Measurements from ENCODE around the gene CCT8.

The CCT8 gene, protein sequence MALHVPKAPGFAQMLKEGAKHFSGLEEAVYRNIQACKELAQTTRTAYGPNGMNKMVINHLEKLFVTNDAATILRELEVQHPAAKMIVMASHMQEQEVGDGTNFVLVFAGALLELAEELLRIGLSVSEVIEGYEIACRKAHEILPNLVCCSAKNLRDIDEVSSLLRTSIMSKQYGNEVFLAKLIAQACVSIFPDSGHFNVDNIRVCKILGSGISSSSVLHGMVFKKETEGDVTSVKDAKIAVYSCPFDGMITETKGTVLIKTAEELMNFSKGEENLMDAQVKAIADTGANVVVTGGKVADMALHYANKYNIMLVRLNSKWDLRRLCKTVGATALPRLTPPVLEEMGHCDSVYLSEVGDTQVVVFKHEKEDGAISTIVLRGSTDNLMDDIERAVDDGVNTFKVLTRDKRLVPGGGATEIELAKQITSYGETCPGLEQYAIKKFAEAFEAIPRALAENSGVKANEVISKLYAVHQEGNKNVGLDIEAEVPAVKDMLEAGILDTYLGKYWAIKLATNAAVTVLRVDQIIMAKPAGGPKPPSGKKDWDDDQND

DNA sequence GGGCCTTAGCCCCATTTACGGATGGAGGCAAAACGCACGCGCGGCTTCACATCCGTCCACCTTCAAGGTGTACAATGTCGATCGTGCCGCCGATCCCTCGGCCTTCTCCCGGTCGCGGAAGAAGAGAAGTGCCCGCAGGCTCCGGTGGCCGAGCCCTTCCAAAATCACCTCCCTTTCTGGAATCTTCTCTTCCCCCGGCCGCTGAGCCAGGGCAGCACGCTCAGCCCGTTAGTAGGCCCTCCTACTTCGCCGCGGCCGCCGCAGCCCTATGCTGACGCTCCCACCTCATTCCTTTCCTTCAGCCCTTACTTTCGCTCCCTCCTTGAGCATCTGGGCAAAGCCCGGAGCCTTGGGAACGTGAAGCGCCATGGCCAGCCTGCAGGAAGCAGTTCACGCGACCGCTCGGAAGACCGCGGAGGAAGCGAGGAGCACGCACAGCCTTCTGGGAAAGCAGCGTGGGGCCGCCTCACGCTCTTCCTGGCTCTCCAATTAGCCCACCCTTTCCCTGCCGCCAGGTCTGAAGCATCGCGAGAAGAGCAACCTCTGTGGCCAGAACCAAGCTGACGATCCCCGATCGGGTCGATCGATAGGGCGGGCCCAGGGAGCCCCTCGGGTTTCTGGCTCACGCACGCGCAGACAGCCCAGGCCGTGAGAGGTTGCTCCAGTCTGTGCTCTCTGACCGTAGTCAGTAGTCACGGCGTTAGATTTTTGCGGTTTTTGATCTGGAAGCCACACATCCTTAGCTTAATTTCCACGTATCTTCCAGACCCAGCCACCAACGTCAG is at the start of gene CCT8:
Gene CCT8 (minus strand): TSS at position 427 of the 785 bp plus-strand sequence. CDS start 58 bp downstream, at position 369.
- peak; percentile 100 for DNase-seq (ENCODE audit: low spot score)

DNA sequence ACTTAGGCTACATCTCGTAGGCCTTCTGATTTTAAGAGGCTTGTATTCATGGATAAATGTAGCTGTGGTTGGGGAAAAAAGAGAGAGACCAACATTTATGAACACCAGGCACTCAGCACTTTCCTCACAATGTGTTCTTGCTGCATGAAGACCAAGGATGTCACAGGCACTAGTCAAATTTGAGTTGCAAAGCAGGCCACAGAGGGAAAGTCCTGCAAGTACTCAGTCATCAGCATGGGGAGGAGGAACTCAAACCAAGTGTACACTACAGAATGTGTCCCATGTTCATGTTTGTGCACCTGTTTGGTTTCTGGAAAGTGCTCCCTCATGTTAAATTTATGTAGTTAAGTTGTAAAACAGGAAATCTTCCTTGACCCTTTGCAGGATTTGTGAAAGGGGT is 48.3 kb upstream of the CCT8 start:
- DNase-seq (ENCODE audit: low spot score): no peak

DNA sequence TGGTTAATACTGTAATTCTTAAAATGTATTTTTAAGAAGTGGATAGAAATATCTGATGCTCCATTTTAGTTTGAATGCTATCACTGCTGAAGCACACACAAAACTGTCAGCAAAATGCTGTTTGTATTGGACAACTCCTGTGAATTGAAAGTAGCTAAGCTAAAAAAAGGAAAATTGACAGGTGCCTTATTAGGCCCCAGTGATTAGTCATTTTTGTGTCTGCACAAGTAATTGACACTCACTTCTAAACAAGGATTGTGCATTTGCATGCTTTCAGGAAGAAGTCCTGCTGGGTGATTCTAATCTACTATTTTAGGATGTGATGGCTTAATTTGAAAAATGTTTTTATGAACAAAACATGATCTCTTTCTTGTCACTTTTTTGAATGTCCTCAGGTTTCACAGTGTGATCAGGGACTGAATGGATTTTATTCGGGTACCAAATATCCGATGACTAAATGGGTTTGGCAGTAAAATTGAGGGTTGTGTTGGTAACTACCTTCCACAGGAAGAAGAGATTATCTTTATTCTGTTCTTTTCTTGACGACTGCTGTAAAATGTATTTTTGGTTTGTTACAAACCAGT is 44.0 kb upstream of the CCT8 start:
- DNase-seq (ENCODE audit: low spot score): no peak

DNA sequence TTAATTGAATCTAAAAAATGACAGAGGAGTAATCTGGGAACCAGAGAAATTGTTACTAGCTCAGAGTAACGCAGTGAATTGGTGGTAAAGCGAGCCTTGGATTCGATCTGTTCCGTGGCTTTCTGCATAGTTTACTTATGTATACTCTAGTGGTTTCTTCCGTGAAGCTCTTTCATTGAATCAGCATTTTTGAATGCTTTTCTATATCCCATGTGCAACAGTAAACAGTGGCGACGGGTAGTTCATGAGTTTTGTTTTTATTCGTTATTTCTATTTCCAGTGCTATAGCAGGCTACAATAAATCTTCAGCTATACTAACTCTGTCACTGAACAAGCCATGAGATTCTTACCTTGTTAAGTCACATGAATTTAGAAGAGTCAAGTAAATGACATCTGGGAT is 42.5 kb upstream of the CCT8 start:
- no peak for DNase-seq (ENCODE audit: low spot score)

DNA sequence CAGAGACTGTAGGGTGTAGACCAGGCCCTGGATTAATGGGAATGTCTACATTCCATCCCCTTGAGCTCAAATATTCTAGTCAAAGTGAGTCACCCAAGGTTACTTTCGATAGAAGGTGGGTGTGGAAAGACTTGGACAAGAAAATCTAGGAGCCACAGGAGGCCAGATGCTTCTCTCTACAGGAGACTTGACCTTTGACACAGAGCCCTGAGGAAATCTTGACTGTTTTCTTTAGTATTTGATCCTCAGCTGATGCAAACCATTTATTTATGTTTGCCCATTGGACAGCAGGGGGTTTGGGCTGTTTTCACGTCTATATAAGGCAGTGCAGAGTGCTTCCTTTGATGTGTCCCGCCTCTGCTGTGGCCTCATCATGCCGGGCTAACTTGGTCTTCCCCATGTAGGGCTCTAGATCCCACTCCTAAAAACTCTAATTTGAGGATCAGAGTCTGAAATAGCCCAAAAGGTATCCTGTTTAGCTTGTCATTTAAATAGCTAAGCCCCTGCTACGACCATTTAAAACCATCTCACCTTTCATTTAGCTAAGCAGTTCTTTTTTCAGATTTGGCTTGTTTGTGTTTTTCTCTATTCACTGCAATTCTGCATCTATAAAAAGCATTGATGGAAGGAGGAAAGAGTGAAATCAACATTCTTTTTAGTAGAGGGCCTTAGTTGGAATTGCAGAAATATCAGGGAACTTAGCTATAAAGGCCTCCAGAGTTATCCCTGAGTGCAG is 41.5 kb upstream of the CCT8 start:
- no peak for DNase-seq (ENCODE audit: low spot score)

DNA sequence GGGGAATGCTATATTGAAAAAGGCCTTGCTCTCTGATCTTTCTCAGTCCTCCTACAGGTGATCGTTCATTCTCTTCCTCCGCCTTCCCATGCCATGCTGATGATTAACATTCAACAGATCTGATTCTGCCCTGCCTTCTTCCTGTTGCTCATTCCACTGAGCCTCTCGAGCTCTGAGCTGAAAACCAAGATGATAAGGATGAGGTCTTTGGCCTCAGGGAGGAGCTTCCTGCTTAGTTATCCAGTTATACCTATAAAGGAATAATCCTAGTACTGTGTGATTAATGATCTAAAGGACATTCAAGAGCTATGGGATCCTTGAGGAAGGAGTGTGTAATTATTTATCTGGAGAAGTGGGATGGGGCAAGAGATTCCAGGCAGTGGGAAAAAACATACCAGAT is 31.8 kb upstream of the CCT8 start:
- DNase-seq (ENCODE audit: low spot score): no peak

DNA sequence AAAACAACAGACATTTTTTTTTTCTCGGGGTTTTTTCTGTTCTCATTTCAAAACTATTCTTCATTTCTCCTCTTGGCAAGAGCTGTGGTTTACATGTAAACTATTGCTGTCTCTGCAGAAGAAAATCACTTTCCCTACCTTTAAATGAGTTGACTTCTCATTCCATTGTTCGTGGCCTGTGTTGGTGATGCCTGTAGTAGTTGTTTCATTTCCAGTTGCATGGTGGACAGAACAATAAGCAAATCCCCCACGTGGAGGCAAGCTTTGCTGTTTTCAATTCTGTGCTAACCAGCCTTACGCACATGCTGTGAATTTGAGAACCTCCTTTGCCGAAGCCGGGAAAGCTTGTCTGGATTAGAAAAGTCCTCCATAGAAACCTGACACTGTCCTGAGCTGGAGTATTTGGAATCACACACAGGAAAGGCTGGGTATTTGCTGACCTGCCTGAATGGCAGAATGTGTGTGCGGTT is 30.8 kb upstream of the CCT8 start:
- peak; percentile 25 for DNase-seq (ENCODE audit: low spot score)

DNA sequence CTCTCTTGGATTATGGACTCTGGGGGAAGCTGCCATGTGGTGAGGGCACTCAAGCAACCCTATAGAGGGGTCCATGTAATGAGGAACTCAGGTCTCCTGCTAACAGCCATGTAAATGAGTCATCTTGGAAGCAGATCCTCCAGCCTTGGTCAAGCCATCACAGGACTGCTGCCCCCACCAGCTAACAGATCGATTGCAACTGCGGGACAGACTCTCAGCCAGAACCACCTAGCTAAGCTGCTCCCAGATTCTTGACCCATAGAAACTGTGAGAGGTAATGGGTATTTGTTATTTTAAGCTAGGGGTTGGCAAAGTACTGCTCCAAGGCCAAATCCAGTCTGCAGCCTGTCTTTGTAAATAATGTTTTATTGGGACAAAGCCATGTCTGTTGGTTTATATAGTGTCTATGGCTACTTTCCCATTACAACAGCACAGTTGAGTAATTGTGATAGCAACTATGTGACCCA is 29.4 kb upstream of the CCT8 start:
- no peak for DNase-seq (ENCODE audit: low spot score)

DNA sequence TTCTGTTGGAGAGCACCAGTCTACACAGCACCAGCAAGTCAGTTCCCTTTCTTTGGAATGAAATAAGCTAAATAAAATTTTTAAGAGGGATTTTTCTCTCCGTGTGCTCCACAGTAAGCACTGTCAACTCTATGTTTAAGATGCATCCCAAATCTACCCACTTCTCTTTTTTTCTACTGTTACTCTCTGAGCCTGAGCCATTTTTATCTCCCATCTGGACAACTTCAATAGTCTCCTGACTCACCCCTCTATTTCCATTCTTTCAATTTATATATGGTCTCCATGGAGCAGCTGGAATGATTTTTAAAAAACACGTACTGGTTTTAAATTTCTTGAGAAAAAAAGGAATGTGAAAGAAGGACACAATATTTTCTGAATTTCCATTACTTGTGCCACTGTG is 24.7 kb upstream of the CCT8 start:
- DNase-seq (ENCODE audit: low spot score): no peak

DNA sequence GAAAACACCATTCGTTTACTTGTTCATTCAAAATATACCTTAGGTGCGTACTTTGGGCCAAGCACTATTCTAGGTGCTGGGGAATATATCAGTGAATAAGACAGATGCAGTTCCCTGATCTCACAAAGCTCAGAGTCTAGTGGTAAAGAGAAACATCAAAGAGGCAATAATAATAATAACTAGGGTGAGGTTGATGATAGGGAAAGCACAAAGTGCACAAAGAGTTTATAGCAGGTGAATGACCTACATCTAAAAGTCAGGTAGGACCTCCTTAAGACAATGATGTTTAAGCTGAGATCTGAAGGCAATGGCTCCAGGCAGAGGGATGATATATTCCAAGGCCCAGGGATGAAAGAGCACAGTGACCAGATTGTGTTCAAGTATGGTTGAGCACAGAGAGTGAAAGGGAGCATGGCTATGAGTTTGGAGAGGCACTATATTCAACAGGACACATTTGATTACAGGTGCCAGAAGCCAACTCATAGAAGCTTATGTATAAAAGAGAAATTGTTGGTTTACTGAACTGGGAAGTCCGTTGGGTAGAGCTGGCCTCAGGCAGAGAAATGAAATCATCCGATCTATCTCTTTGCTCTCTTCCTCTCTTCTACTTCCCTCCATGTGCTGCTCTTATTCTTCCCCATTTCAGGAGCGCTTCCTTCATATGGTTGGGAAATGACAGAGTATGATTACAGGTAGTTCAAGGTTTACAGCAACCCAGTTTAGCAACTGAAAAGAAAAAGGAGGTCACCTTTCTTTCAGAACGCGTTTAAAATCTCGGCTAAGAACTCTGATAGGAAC is 23.0 kb upstream of the CCT8 start:
- no peak for DNase-seq (ENCODE audit: low spot score)

DNA sequence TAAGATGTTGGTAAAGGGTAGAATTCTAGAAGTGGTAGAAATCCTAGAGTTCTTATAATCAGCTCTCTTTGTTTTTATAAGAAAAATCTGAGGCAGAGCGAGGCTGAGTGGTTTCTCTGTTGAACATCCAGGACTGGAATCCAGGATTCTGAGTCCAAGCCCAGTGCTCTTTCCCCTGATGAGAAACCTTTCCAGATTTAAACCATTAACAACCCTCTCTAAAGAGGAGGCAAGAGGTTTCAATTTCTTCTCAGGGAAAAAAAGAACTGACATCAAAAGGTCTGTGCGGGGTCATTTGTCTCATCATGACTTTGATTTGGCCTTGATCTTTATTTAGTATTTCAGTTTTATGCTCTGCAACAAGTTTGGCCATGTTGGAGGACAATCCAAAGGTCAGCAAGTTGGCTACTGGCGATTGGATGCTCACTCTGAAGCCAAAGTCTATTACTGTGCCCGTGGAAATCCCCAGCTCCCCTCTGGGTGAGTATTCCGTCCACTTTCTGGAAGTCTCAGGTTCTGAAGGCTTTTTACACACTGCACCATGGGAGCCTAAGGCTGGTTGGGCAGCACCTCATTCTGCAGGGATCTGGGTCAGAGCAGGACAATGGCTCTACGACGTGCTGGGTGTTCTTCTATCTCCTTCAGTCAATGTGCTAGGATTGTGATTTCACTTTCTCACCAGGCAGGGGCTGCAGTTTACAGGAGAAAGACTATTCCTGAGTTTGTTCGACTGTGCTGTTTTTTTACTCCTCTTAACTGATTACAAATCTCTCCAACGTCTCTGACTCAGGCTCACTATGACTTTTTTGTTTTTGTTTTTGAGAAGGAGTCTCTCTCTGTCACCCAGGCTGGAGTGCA is 18.9 kb upstream of the CCT8 start:
- peak; percentile 46 for DNase-seq (ENCODE audit: low spot score)

DNA sequence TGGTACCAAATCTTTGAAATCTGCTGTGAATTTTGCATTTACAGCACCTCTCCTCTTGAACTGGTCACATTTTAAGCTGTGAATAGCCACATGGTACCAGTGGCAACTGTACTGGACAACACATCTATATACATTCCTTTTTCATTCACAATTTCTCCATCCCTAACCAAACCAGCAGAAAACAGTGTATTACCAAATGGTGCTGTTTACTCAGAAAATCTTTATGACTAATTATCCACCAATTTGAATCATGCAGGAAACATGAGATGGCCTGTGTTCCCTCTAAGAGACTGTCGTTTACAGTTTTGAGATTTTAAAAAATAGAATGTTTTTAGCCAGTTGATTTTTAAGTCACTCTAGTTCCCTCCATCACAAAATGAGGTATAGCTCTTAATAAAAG is 17.6 kb upstream of the CCT8 start:
- DNase-seq (ENCODE audit: low spot score): peak; percentile 57

DNA sequence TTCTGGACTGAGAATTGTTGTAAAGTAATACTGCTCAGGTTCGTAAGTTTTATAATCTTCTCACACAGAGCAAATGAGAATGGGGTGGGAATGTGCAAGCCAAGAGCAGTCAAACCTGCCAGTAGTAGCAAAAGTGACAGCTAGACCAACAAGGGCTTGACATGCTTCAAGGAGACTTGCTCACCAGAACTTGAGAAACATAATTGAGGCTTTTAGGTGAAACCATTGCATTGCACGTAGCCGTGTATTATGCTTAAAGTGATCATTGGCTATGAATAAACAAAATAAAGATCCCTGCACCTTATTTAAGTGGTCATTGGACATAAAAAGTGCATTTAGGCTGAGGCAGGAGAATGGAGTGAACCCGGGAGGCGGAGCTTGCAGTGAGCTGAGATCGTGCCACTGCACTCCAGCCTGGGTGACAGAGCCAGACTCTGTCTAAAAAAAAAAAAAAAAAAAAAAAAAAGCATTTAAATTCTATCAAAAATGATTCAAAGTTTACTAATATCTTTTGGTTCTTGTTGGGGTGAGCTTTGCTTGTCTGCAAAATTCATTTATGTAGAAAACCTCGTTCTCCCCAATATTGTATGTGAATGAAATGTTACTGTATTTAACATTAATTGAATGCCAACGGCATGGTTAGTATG is 11.8 kb upstream of the CCT8 start:
- DNase-seq (ENCODE audit: low spot score): no peak

DNA sequence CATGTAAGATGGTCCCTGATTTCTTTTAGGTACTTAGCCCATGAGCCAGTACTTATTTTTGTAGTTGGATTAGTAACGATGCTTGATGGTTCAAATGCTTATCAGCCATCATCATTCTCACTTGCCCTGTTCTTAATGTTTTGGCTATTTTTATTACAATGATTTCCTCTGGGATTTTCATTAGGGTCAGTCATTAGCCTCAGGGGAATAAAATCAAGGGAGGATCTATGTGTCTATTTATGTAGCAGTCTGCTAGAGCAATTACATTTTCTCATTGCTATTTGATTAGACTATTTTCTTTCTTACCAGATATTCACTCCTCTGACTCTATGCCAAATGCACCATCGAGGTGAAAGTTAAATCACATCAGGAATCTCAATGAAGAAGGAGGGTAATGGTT is 10.9 kb upstream of the CCT8 start:
- DNase-seq (ENCODE audit: low spot score): no peak

DNA sequence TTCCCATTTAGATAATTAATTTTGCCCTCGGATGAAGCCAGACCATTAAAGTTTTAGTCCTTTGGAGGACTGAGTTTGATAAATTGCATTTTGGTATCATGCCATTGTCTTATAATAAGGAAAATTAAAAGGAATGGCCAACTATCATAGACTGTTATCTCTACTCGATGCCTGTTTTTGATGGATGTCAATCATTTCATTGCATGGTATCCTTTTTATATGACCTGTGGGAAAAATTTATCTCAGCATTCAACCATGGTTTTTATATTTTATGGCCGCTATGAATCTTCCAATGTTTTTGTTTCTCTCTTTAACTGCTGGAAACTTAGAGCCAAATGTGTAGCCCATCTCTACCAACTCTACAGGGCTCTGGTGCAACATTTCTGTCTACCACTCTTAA is 9.9 kb upstream of the CCT8 start:
- no peak for DNase-seq (ENCODE audit: low spot score)

DNA sequence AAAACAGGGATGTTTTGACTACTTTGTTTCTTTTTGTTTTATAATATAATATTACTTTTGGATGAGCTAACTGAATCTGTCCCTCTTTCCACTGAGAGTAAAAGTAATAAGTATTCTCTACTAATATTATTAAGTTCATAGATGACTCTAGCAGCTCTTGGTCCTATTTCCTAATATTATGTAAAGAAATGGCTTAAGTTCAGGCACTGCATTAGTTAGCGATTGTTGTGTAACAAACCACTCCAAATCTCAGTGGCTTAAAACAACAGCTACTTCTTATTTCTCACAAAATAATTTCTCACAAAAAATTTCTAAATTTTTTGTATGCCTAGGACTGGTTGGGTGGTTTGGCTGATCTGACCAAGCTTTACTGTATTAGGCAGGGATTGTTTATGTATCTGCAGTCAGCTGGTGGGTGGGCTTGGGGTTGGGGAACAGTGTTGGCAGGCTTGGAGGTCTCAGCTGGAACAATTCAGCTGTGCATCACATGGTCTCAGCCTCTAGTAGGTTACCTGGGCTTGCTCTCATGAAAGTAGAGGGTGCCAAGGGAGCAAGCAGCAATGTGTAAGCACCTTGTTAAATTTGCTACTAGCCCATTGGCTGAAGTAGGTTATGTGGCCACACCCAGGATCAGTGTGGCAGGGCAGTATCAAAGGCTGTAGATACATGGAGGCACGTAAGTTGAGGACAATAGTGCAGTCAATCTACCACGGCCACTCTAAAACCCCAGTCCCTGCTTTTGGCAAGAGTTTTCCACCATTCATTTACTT is 8.8 kb upstream of the CCT8 start:
- no peak for DNase-seq (ENCODE audit: low spot score)

DNA sequence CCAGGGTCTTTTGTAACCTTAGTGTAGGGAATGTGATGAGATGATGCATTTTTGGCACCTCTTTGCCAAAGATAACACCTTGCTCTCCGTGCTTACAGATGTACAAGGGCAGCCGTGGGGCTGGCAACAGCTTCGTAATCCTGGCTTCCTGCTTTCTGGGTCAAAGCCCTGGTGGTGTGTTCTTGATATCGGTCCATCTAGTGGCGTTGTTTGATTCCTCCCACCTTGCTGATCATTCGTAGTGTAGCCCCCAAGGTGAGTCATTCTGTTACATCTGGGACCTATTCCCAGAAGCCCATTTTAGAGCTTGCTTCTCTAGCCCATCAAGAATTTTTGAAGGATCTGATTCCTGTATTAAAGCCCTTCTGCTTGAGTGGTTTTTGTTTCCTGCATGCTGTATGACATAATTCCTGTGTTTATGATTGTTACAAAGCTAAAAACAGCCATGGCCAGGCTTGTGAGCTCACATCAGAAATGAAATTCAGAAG is 7.0 kb upstream of the CCT8 start:
- DNase-seq (ENCODE audit: low spot score): no peak
